Subcutaneous abdominal adipose tissue (tissue), 5 donors: ENCODE data around the gene MTA1.

Experiments
- H3K27ac ChIP-seq: one replicate; pipeline ENCODE4 v1.7.0; 2013; ENCODE audit warnings: low read depth, mild to moderate bottlenecking, inconsistent platforms, low read length, moderate library complexity
- H3K27me3 ChIP-seq, 5 donors: one replicate each; pipeline ENCODE4 v1.7.0; 2013; ENCODE audit warnings: low read length in 5 of 5, inconsistent platforms in 1 of 5; ENCODE audit not compliant: control insufficient read depth in 5 of 5, insufficient read depth in 4 of 5
- H3K36me3 ChIP-seq, 5 donors: one replicate each; pipeline ENCODE4 v1.7.0; 2013; ENCODE audit warnings: low read length in 5 of 5; ENCODE audit not compliant: control insufficient read depth in 5 of 5, insufficient read depth in 5 of 5
- H3K4me1 ChIP-seq, 5 donors: one replicate each; pipeline ENCODE4 v1.7.0; 2013; ENCODE audit warnings: low read length in 5 of 5, mild to moderate bottlenecking in 3 of 5, moderate library complexity in 1 of 5; ENCODE audit not compliant: control insufficient read depth in 5 of 5, insufficient read depth in 5 of 5
- H3K4me3 ChIP-seq, 5 donors: one replicate each; pipeline ENCODE4 v1.7.0; 2013; ENCODE audit warnings: low read length in 5 of 5, low read depth in 1 of 5
- H3K9ac ChIP-seq, 5 donors: one replicate each; pipeline ENCODE4 v1.7.0; 2013; ENCODE audit warnings: low read length in 5 of 5, mild to moderate bottlenecking in 4 of 5, moderate library complexity in 3 of 5
- H3K9me3 ChIP-seq, 5 donors: one replicate each; pipeline ENCODE4 v1.7.0; 2013; ENCODE audit warnings: low read length in 5 of 5; ENCODE audit not compliant: control insufficient read depth in 5 of 5
- donor health status: healthy.
- donor health status: healthy.
- donor health status: healthy.
- donor health status: healthy.
- donor health status: healthy.

MTA1 gene

DNA sequence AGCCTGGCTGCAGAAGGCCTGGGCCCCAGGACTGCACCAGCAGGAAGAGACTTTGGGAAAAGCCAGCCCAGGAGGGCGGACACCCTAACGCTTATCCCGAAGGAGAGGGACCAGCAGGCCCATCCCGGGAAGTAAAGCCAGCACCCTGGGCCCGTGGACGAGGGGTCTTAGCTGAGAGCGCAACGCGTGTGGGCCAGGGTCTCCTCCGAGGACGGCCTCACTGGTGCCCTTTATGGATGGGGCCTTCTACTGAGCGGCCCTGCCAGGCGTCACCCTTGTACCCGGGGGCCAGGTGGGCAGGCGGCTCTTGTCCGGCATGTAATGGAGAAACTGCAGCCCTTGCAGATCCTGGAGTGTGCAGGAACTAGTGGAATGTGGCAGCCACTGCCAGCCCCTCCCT, 85.5 kb downstream of the MTA1 start:
- Histone ChIP-seq H3K27ac (no peak overlapping the region), H3K9me3 (no peaks in the 10 kb centered on the region), H3K9ac (no peak overlapping the region), H3K4me1 (no peaks in the 10 kb centered on the region), H3K27me3 (peaks cover 0 to 11% (median 10%) of the 10 kb centered on the region in 5 donors), H3K36me3 (no peaks in the 10 kb centered on the region), H3K4me3 (no peak overlapping the region)

DNA sequence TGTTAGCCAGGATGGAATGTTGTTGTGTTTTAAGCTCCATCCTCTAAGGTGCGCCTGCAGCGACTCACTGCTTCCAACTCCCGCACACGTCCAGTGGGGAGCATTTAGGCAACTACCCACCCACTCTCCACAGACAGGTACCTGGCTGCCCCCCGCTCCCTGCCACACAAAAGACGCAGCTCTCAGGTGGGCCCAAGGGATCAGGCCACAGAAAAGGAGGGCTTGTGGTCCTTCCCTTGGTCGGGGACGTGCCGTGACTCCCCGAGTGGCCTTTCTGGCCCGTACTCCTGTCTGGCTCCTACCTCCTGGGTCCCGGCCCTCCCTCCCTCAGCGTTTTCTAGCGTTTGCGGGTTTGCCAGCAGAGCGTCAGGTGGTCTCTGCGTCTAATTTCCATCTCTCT, 87.6 kb downstream of the MTA1 start:
- no peaks in the 10 kb centered on the region for H3K4me1 ChIP-seq

DNA sequence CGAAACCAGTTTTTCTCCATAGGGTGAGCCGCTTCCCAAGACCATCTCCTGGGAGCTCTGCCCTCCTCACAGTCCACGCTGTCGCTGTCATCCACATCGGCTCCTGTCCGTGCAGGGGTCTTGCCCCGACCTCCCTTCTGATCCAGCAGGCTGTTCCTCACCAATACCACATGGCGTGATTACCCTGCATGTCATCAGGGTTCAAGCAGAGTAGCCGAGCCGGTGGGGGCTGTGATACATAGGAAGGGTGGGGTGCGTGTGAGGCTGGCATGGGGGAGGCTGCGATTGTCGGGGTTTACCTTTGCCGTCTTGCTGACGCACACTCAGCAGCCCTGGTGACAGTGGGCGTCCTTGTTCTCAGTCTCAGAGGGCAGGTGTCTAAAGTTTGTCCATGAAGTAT, 88.4 kb downstream of the MTA1 start:
- H3K27ac ChIP-seq: no peak overlapping the region
- no peaks in the 10 kb centered on the region for H3K4me1 ChIP-seq
- H3K9ac ChIP-seq: no peak overlapping the region
- H3K27me3 ChIP-seq: peaks cover 8 to 26% (median 17%) of the 10 kb centered on the region in 5 donors
- no peaks in the 10 kb centered on the region for H3K9me3 ChIP-seq
- H3K36me3 ChIP-seq: no peaks in the 10 kb centered on the region
- H3K4me3 ChIP-seq: no peak overlapping the region

More for the DNA sequence above, 87.6 kb downstream of the MTA1 start:
- Histone ChIP-seq H3K36me3 (no peaks in the 10 kb centered on the region), H3K27ac (no peak overlapping the region), H3K9ac (no peak overlapping the region), H3K4me3 (no peak overlapping the region), H3K9me3 (no peaks in the 10 kb centered on the region), H3K27me3 (peaks cover 4 to 21% (median 10%) of the 10 kb centered on the region in 5 donors)

- Histone ChIP-seq H3K36me3 (no peaks in the 10 kb centered on the region), H3K27ac (no peak overlapping the region), H3K4me1 (no peaks in the 10 kb centered on the region), H3K4me3 (no peak overlapping the region), H3K9me3 (no peaks in the 10 kb centered on the region), H3K9ac (no peak overlapping the region), H3K27me3 (peaks cover 8 to 26% (median 19%) of the 10 kb centered on the region in 5 donors)
Observed at GRCh38 chr14:105508601-105509000, 89.0 kb downstream of the MTA1 start.

DNA sequence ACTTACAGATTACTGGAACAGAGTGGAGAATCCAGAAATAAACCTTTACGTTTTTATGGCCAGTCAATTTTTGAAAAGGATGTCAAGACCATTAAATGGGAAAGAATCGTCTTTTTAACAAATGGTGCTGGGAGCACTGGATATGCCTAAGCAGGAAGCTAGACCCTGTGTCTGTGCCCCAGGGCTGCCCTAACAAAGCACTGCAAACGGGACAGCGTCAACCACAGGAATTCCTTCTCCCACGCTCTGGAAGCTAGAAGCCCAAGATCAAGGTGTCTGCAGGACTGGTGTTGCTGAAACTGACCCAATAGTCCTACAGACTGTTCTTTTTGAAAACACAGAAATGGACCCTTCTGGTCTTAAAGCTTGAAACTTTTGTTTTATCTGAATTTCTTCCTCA, 97.5 kb downstream of the MTA1 start:
- H3K27ac ChIP-seq: no peak overlapping the region
- no peaks in the 10 kb centered on the region for H3K4me1 ChIP-seq
- no peaks in the 10 kb centered on the region for H3K9me3 ChIP-seq
- H3K9ac ChIP-seq: no peak overlapping the region
- no peaks in the 10 kb centered on the region for H3K36me3 ChIP-seq
- peaks cover 1 to 14% (median 6%) of the 10 kb centered on the region in 5 donors for H3K27me3 ChIP-seq
- H3K4me3 ChIP-seq: no peak overlapping the region

GRCh38 chr14:105519946-105520698, 100.5 kb downstream of the MTA1 start:
- Histone ChIP-seq H3K27me3 (peaks cover 0 to 9% (median 0%) of the 10 kb centered on the region in 5 donors), H3K36me3 (no peaks in the 10 kb centered on the region), H3K9me3 (no peaks in the 10 kb centered on the region), H3K9ac (no peak overlapping the region), H3K4me3 (no peak overlapping the region), H3K4me1 (no peaks in the 10 kb centered on the region), H3K27ac (no peak overlapping the region)
